Ramos (cell line): ENCODE data around the gene MAPKAPK2.
"Not testable (repeated sequence)": the region's sequence is repeated elsewhere in the genome, so short reads cannot be mapped to it uniquely, and the experiment has no call there.

Experiments used
- in situ Hi-C: fragments of 300-500 bp; cut with MboI; formaldehyde crosslinking; loops from one replicate; pipeline ENCODE4 v1.14.3; 2022; ENCODE audit warnings: low sequenced_read_pairs; ENCODE audit not compliant: unreplicated experiment

MAPKAPK2 gene

DNA sequence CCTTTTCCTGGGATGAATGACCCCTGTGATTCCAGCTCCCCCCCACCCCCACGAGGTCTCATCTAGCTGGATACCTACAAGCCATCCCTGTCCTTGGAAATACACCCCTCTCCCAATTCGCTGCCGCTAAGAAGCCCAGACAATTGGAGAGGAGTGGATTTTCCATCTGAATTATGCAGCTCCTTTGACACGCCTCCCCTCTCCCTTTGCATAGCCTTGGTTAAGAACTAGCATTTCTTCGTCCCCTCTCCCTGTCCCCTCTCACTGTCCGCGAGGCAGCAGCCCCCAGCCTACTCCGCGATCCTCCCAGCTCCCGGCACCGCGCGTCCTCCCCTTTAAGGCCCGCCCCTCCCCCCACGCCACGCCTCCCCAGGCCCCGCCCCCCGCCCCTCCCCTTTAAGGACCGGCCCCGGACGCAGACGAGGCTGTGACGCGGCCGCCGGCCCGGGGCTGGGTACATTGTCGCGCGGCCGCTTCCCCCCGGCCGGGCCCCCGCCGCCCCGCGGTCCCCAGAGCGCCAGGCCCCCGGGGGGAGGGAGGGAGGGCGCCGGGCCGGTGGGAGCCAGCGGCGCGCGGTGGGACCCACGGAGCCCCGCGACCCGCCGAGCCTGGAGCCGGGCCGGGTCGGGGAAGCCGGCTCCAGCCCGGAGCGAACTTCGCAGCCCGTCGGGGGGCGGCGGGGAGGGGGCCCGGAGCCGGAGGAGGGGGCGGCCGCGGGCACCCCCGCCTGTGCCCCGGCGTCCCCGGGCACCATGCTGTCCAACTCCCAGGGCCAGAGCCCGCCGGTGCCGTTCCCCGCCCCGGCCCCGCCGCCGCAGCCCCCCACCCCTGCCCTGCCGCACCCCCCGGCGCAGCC, at the start of gene MAPKAPK2:
Gene MAPKAPK2 (plus strand): TSS at position 428 of the 856 bp plus-strand sequence. CDS start 325 bp downstream, at position 753.
- in situ Hi-C loops = no loop called here

DNA sequence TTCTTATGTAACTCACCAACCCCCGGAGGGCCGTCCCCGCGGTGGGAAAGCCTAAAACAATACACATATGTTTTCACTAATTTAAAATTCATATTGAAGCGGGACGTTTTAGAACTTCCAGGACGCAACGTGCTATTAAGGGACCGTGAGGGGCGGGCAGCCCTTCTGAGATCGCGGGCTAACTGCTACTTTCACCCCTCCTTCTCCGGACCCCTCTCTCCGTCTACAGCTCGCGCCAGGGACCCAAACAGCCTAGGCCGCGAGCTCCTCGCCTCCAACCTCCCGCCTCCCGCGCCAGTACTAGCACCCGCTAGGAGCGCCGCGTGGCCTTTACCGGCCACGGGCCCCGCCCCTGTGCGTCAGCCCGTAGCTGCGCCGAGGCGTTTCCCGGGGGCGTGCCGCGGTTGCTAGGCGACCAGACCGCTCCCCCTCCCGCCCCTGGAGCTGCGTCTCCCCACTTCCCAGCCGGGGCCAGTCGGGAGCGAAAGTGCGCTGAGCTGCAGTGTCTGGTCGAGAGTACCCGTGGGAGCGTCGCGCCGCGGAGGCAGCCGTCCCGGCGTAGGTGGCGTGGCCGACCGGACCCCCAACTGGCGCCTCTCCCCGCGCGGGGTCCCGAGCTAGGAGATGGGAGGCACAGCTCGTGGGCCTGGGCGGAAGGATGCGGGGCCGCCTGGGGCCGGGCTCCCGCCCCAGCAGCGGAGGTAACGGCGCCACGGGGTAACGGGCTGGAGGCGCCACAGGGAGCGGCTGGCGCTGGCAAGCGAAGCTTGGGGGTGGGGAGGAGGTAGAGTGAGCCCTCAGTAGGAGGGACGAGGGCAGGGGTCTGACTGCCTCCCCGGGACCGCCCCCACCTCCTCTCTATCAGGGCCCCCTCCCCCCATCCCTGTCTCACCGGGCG, 49.4 kb upstream of the MAPKAPK2 start, which contains the start of gene DYRK3:
Gene DYRK3 (plus strand): TSS at position 457 of the 898 bp plus-strand sequence. CDS start 168 bp downstream, at position 625.
- in situ Hi-C loops = no loop called here

- in situ Hi-C loops = no loop called here
Observed at GRCh38 chr1:206635978-206636345, 48.7 kb upstream of the MAPKAPK2 start.

- in situ Hi-C loops = no loop called here
Observed at GRCh38 chr1:206636671-206637070, 48.0 kb upstream of the MAPKAPK2 start.

- in situ Hi-C loops = no loop called here
Observed at GRCh38 chr1:206637605-206638004, 47.1 kb upstream of the MAPKAPK2 start.

DNA sequence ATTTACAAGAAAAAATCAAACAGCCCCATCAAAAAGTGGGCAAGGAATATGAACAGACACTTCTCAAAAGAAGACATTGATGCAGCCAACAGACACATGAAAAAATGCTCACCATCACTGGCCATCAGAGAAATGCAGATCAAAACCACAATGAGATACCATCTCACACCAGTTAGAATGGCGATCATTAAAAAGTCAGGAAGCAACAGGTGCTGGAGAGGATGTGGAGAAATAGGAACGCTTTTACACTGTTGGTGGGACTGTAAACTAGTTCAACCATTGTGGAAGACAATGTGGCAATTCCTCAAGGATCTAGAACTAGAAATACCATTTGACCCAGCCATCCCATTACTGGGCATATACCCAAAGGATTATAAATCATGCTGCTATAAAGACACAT, 42.6 kb upstream of the MAPKAPK2 start:
- in situ Hi-C loops = not testable (repeated sequence)

DNA sequence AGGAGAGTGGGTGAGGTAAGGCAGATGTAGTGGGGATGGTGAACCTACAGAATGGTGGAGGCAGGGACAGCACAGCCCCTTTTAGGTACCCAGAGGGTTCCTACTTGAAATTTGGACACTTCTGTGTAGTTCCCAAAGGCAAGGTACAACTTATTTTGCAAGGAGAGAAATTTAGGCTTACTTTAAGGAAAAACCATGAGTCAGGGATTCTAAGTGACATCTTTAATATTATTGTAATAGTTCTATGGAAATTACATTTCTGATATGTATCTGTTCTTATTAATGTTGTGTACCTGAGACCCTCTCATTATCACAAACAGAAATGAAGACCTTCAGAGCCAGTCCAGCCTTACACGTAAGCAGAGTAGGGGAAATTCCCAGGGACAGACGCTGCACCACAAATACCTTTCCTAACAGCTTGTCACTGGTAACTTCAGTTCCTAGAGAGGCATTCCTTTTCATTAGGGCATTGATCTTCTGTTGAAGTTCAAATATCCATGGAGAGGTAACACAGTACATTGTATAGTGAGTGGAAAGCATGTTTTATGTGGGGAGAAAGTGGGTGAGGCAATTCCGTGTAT, 41.5 kb upstream of the MAPKAPK2 start:
- in situ Hi-C loops = no loop called here

DNA sequence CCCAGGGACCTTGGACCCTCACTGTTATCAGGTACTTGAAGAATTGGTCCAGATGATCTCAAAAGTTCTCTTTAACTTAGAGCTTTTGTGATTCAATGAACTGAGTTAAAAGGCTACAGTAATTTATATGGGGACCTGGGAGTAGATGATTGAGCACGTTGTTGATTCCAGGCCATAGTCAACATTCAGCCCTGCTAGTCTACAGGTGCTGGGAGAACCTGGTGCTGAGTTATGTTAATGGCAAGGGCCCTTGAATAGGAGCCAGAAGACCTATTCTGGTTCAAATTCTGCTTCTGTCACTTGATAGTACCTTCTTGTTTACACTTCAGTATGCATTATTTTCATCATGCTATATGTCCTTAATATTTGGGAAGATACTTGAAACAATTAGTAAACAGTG, 38.2 kb upstream of the MAPKAPK2 start:
- in situ Hi-C loops = no loop called here

DNA sequence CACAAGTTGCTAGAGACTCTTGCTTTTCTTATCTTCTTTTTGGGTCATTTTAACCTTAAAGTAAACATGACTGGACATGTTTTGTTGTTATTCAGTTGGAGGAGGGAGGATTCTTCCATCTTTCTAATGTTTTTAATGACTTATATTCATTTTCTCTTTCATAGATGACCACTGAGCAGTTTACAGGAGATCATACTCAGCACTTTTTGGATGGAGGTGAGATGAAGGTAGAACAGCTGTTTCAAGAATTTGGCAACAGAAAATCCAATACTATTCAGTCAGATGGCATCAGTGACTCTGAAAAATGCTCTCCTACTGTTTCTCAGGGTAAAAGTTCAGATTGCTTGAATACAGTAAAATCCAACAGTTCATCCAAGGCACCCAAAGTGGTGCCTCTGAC, 37.5 kb upstream of the MAPKAPK2 start:
- in situ Hi-C loops = no loop called here

GRCh38 chr1:206649261-206649921, 35.3 kb upstream of the MAPKAPK2 start:
- in situ Hi-C loops = no loop called here

DNA sequence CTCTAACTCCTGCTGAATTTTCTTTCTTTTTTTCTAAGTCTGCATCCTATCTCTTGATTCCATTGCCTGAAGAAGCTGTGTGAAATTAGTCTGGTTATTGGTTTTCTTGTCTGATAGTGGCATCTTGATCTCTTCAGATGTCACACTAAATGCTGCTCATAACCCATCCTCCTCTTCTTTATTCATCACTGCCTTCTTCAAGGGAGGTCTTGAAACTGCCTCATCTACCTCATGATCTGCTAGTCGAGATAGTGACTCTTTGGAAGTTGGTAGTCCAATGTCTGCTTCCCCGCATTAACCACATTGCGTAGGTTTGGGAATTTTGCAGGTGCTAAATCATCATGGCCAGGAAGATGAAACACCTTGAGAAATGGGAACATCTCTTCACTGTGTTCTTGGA, 33.7 kb upstream of the MAPKAPK2 start:
- in situ Hi-C loops = no loop called here

- in situ Hi-C loops = no loop called here
Observed at GRCh38 chr1:206651958-206652890, 32.5 kb upstream of the MAPKAPK2 start.

DNA sequence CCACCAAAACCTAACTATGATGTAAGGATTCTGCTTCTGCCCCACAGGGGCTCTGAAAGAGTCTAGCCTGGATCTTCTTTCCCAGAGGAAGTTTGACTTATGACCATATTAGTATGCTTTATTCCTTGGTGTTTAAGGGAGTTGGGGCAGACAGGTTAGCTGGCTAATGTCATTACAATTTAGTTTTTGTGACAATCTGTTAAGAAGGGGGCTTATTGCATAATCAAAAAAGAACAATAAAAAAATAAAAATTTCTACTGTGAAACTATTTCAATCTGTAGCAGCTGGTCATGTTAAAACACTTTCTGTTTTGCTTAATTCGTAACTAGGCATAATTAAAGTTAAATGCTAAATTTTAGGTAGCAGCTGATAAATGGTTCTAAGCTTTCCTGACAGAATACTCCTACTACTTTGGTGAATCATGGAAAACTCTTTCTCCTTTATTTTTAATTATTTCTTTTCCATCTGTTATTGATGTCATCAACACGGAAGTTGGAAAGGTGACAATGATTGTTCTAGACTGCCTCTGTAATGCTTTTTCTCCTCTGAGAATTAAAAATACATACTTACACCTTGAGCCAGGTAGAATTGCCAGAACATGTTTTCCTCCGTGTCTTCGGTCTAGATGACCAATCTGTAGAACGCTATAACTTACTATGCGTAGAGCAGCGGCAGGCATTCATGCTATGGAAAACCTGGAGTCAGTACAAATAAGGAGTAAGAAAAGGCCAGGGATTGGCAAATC, 30.8 kb upstream of the MAPKAPK2 start:
- in situ Hi-C loops = no loop called here

DNA sequence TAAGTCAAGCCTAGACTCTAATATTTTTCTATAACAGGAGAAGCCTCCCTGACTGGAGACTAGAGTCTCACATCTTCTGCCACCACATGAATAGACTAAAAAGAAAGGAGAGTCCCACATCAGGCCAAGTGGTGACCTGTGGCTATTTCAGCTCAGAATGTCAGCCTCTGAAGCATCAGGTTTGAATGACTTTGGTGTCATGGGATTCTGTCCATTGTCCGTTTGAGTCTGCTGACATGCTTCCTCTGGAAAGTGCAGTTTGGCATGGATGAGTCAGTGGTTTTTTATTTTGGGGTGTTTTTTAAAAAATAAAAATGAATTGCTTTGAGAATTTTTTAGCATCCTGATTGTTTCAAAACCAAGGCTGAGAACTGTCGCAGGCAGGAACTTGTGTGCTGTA, 29.9 kb upstream of the MAPKAPK2 start:
- in situ Hi-C loops = no loop called here

GRCh38 chr1:206655471-206655882, 29.2 kb upstream of the MAPKAPK2 start:
- in situ Hi-C loops = no loop called here

DNA sequence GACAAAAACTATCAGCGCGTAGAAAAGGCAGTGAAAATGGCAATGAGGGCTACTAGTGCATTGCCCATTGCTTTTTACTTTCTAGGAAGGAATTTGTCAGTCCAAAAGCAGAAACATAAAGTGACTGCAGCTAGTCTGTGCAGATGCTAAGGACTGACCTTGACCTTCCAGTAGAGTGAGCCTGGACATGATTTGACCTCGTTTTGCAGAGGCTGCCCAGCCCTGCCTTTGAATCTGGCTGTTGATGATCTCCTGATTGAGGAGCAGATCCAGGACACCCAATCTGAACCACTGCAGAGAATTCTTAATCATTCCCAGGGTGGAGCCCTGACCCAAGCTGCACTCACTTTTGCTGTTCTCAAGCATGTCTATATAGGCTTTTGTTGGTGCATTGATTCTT, 27.8 kb upstream of the MAPKAPK2 start:
- in situ Hi-C loops = no loop called here

- in situ Hi-C loops = no loop called here
Observed at GRCh38 chr1:206657751-206658150, 27.0 kb upstream of the MAPKAPK2 start.

GRCh38 chr1:206658264-206658980, 26.3 kb upstream of the MAPKAPK2 start:
- in situ Hi-C loops = no loop called here
